Lower leg skin (tissue), 4 donors: ENCODE measurements around the gene TEF. TPM values are rescaled to one million over a fixed set of nuclear protein-coding genes. Genes with fewer than 3 reads are reported as not detected.

ENCODE experiments used
- DNase-seq, 2 donors: peaks; one replicate each; pipeline ENCODE4 v3.0.0-alpha.2; 2019; ENCODE audit warnings: low spot score in 2 of 2
- H3K4me3 ChIP-seq: fragments of 200-600 bp; sonication (generic); 2 replicates; pipeline ENCODE4 v1.5.1; 2017; ENCODE audit warnings: mild to moderate bottlenecking, low read depth; ENCODE audit not compliant: poor library complexity, severe bottlenecking
- CTCF ChIP-seq, 3 donors: fragments of 450-650 bp; IDR thresholded peaks; one replicate each; pipeline ENCODE4 v1.5.1; 2016; ENCODE audit warnings: antibody characterized with exemption in 3 of 3, mild to moderate bottlenecking in 3 of 3, moderate library complexity in 2 of 3
- POLR2A ChIP-seq, 2 donors: fragments of 450-650 bp; IDR thresholded peaks; one replicate each; pipeline ENCODE4 v1.6.1; 2016 to 2017; ENCODE audit warnings: antibody characterized with exemption in 2 of 2, mild to moderate bottlenecking in 1 of 2, moderate library complexity in 1 of 2
- WGBS, 2 donors: methylation state at CpG; one replicate each; pipeline ENCODE4 v1.1.5; 2018; 5-methylcytosine and 5-hydroxymethylcytosine counted together
- intact Hi-C: fragments of 100-400 bp; cut with DNase I; formaldehyde crosslinking; loops from one replicate; pipeline ENCODE4 v1.15.0; 2023; ENCODE audit warnings: low total_unique reads
- total RNA-seq, 4 donors: library from RNA; depleted of rRNA; stranded (reverse); fragments of >200 nt; gene quantifications; one replicate each; pipeline ENCODE4 v1.1.0, GENCODE V29; 2016

TEF gene
- total RNA-seq, 4 donors from 2014 or later = 27.3 to 56.1 (median 42.8) TPM

DNA sequence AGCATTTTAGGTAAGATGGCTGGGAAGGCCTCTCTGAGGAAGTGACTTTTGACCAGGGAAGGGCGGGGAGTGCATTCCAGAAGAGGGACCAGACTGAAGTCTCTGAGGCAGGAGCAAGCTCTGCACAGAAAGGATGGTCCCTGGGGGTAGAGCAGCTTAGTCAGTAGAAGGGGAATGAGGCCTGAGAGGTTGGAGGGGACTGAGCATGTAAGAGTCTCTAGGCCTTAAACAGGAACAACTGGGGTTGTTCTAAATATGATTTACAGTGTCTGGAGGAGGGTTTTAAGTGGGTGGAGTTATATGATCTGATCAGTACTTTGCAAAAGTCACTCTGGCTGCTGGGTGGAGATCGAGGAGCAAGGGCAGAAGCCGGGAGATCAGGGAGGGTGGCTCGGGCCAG is 31.7 kb upstream of the TEF start:
- intact Hi-C loops = no loop called here
- TF ChIP-seq CTCF (IDR thresholded peaks at IDR 0.05) = no peak
- no peak for TF ChIP-seq POLR2A (IDR thresholded peaks at IDR 0.05)
- no peak overlapping the region for H3K4me3 ChIP-seq
- no peak for DNase-seq
- 65 to 73% methylated on average over 4 of the region's 4 CpGs for WGBS, 2 donors

DNA sequence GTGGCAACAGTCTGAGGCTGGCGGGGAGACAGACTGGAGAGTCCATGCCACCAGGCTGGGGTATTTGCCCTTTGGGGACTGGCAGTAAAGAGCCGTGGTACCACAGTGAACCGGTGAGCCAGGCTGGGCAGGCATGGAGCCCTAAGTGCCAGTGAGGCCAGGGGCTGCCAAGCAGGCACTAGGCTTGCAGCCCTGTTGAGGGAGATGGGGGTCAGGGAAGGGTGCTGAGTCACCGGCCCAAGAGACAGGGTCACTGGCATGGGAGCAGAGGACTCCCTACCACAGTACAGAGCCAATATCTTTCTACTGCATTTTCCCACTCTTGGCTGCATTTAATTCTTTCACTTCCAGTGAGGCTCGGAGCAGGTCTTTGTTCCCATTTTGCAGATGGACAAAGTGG is 30.7 kb upstream of the TEF start:
- 82 to 89% methylated on average over 5 of the region's 5 CpGs for WGBS, 2 donors
- intact Hi-C loops = no loop called here
- no peak for TF ChIP-seq CTCF (IDR thresholded peaks at IDR 0.05)
- TF ChIP-seq POLR2A (IDR thresholded peaks at IDR 0.05) = no peak
- no peak overlapping the region for H3K4me3 ChIP-seq
- DNase-seq = no peak

DNA sequence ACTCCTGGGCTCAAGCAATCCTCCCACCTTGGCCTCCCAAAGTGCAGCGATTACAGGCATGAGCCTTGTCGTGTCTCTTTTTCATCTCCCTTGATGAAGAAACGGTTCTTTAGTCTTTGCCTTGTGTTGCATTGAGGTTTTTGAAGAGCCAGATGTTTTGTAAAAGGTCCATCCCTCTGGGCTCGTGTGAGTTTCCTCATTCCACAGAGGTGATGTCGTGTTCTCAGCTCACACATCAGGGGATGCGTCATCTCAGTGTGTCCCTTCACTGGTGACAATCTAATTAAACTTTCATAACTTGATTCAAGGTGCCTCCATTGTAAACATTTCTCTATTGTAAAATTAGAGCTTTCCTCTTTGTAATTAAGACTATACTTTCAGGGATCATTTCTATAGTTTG is 29.7 kb upstream of the TEF start:
- DNase-seq = no peak
- TF ChIP-seq CTCF (IDR thresholded peaks at IDR 0.05) (no peak), POLR2A (IDR thresholded peaks at IDR 0.05) (no peak)
- intact Hi-C loops = no loop called here
- 44 to 60% methylated on average over 6 of the region's 6 CpGs for WGBS, 2 donors
- H3K4me3 ChIP-seq = no peak overlapping the region

DNA sequence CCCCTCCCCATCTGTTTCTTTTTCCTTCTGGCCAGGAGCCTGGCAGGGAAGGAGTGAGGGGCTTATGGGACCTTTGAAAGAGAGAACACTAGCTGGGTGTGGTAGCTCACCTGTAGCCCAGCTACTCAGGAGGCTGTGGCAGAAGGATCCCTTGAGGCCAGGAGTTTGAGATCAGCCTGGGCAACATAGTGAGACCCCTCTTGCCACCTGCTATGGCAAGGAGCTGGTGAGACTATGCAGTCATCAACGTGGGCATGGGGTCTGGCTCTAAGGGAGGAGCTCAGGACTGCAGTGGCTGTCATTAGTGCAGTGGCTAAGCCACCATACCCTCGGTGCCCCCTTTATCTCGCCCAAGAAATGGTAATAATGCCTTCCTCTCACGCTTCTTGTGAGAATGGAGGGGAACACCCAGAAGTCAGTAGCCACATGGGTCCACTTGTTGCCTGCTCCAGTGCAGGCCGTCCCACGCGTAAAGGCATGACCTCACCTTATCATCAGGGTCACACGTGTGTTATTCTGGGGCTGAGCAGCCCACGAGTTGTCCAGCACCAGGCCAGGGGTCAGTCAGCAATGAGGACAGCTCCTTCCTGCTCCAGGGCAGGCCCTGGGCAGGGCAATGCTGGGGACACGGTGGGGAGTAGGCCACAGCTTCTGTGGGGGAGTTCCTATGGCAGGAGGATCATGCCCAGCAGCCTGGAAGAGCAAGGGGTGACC is 27.7 kb upstream of the TEF start:
- no peak overlapping the region for H3K4me3 ChIP-seq
- 74 to 92% methylated on average over 9 to 10 of the region's 10 CpGs for WGBS, 2 donors
- no peak for DNase-seq
- TF ChIP-seq POLR2A (IDR thresholded peaks at IDR 0.05) (no peak), CTCF (IDR thresholded peaks at IDR 0.05) (no peak)
- intact Hi-C loops = no loop called here

DNA sequence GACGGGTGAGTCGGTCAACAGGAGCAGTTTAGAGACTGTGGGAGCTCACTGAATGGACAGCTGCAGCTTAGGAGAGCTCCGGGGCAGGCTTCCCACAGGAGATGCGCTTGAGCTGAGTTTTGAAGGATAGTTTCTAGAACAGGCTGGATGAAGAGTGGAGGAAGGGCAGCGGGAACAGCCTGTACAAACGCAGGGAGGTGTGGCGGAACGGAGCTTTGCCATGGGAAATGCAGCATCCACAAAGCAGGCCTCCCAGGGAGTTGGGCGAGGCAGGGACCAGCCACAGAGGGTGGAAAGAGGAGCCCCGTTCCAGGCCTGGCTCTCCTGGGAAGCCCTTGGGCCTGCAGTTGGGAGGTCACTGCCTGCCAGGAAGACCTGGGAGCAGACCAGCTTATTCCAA is 26.8 kb upstream of the TEF start:
- TF ChIP-seq POLR2A (IDR thresholded peaks at IDR 0.05) (no peak), CTCF (IDR thresholded peaks at IDR 0.05) (no peak)
- H3K4me3 ChIP-seq = no peak overlapping the region
- intact Hi-C loops = no loop called here
- DNase-seq = no peak
- WGBS, 2 donors = 84 to 87% methylated on average over 10 of the region's 10 CpGs

DNA sequence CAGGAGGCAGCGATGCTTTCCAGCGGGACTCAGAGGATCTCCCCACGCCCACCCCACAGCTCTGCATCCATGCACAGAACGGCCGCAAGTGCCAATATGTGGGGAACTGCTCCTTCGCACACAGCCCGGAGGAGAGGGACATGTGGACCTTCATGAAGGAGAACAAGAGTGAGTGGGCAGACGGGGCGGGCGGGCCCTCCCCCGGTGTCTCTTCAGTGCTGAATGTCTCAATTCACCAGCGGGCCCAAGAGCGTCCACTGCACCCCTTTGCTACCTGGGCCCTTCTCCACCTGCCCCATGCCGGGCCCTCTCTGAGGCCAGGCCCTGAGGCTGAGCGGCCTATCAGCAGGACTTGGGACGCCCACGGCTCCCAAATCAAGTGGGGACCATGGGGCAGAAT is 25.8 kb upstream of the TEF start:
- TF ChIP-seq POLR2A (IDR thresholded peaks at IDR 0.05) (no peak), CTCF (IDR thresholded peaks at IDR 0.05) (no peak)
- no peak for DNase-seq
- intact Hi-C loops = no loop called here
- H3K4me3 ChIP-seq = no peak overlapping the region
- 95 to 96% methylated on average over 17 of the region's 17 CpGs for WGBS, 2 donors
